ENCODE data around the gene ASTL.

The ASTL gene

DNA sequence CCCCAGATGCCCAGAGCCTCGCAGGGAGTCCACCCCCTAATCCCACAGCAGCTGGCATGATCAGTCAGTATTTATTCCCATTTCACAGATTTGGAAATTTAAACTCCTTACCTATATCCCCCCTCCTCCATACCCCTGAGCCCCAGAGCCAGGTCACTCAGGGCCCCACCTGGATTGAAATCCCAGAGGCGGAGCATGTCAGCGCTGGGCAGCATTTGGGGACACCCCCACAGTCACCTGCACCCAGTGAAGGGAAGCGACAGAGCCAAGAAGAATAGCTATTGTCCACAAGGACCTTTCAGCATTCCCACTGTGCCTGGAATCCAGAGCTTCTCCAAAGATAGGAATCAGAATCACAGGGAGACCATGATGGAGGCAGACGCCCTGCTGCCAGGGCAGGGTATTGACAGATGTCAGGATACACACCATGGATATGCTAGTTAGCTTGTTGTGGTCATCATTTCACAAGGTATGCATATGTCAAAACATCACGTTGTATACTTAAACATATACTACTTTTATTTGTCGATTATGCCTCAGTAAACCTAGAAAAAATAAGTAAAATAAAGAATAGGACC is 968 bp upstream of the ASTL start:
- WGBS: 81% methylated on average over 5 of the region's 7 CpGs
- H3K18ac ChIP-seq (ENCODE audit: low read depth in 1 of 2, low read length in 2 of 2): no peak overlapping the region

DNA sequence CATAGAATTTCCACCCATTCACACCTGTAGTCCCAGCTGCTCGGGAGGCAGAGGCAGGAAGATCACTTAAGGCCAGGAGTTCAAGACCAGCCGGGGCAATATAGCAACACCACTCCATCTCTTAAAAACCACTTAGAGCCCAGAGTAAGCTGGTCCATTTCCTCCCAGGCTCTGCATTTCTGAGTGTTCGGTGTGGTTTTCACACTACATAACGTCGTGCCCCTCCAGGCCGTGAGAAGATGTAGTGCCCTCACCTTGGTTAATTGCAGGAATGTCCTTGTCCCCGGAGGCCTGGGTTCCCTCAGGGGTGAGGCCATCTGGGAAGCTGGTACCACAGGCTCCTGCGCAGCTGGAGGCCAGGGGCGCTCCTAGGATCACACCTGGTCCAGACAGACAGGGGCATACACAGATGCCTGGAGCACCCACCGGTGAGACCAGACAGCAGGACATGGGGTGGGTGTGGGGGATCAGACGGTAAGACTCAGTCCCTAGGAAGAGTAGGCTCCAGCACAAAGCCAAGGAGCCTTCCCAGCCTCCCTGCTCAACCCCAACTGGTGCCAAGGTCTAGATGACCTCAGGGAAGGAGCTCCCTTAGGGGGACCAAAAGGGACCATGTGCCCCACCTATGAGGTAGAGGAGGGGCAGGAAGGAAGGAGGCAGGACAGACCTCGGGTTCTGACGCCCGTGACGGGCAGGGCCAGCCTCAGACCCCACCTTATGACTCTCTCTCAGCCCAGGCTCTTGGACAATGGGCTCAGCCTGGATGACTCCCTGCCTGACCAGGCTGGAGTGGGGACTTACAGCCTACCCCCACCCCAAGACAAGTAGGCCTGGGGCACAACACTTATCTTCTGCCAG is 752 bp downstream of the ASTL start:
- H2BK12ac ChIP-seq (ENCODE audit: low read length in 2 of 2): no peak overlapping the region
- H3K18ac ChIP-seq (ENCODE audit: low read depth in 1 of 2, low read length in 2 of 2): no peak overlapping the region
- 88% methylated on average over 14 of the region's 15 CpGs for WGBS
- no peak overlapping the region for H3K4ac ChIP-seq (ENCODE audit: low read depth in 1 of 2, low read length in 2 of 2)
- H2AK5ac ChIP-seq (ENCODE audit: low read length, severe bottlenecking): no peak overlapping the region
- no peak overlapping the region for H3K4me2 ChIP-seq (ENCODE audit: low read length, poor library complexity, severe bottlenecking)
- no peak overlapping the region for H3K9ac ChIP-seq (ENCODE audit: low read length)
- H3K36me3 ChIP-seq (ENCODE audit: control insufficient read depth in 1 of 2, insufficient read depth in 2 of 2, low read depth in 1 of 2, low read length in 2 of 2): no peaks in the 10 kb centered on the region
- H3K14ac ChIP-seq (ENCODE audit: low read length in 2 of 2): no peak overlapping the region
- no peaks in the 10 kb centered on the region for H3K4me1 ChIP-seq (ENCODE audit: control insufficient read depth, insufficient read depth, low read depth, low read length)
- no peak overlapping the region for H4K91ac ChIP-seq (ENCODE audit: low read length)
- H3K27ac ChIP-seq (ENCODE audit: low read length, poor library complexity, severe bottlenecking): no peak overlapping the region
- peaks cover 48 to 65% of the 10 kb centered on the region in 2 experiments for H3K27me3 ChIP-seq (ENCODE audit: control insufficient read depth in 1 of 2, insufficient read depth in 1 of 2, low read length in 2 of 2)
- no peak overlapping the region for H2AFZ ChIP-seq (ENCODE audit: low read depth, low read length)
- no peak overlapping the region for H3K23ac ChIP-seq (ENCODE audit: low read length in 2 of 2)
- H2BK120ac ChIP-seq (ENCODE audit: low read depth, low read length): no peak overlapping the region
- no peaks in the 10 kb centered on the region for H3K9me3 ChIP-seq (ENCODE audit: control insufficient read depth, low read length)
- H3K4me3 ChIP-seq (ENCODE audit: insufficient read depth in 1 of 2, low read depth in 1 of 2, low read length in 2 of 2): no peak overlapping the region
- no peak overlapping the region for H2BK5ac ChIP-seq (ENCODE audit: low read depth, low read length, poor library complexity, severe bottlenecking)
- no peak overlapping the region for H4K8ac ChIP-seq (ENCODE audit: low read length)
- no peak for DNase-seq
- no peaks in the 10 kb centered on the region for H3K79me1 ChIP-seq (replicated peaks; ENCODE audit: low read length, poor library complexity, severe bottlenecking)
- H2BK15ac ChIP-seq (ENCODE audit: low read depth, poor library complexity, severe bottlenecking): no peak overlapping the region

More for the DNA sequence above, 968 bp upstream of the ASTL start:
- H3K4me2 ChIP-seq (ENCODE audit: low read length, poor library complexity, severe bottlenecking): no peak overlapping the region
- no peak overlapping the region for H3K4ac ChIP-seq (ENCODE audit: low read depth in 1 of 2, low read length in 2 of 2)
- no peak overlapping the region for H2AFZ ChIP-seq (ENCODE audit: low read depth, low read length)
- H3K9ac ChIP-seq (ENCODE audit: low read length): no peak overlapping the region
- H3K27ac ChIP-seq (ENCODE audit: low read length, poor library complexity, severe bottlenecking): no peak overlapping the region
- DNase-seq: no peak
- no peak overlapping the region for H2BK5ac ChIP-seq (ENCODE audit: low read depth, low read length, poor library complexity, severe bottlenecking)
- H3K27me3 ChIP-seq (ENCODE audit: control insufficient read depth in 1 of 2, insufficient read depth in 1 of 2, low read length in 2 of 2): peaks cover 35 to 49% of the 10 kb centered on the region in 2 experiments
- H3K36me3 ChIP-seq (ENCODE audit: control insufficient read depth in 1 of 2, insufficient read depth in 2 of 2, low read depth in 1 of 2, low read length in 2 of 2): no peaks in the 10 kb centered on the region
- H2BK120ac ChIP-seq (ENCODE audit: low read depth, low read length): no peak overlapping the region
- no peak overlapping the region for H4K8ac ChIP-seq (ENCODE audit: low read length)
- H3K79me1 ChIP-seq (replicated peaks; ENCODE audit: low read length, poor library complexity, severe bottlenecking): no peaks in the 10 kb centered on the region
- H2BK12ac ChIP-seq (ENCODE audit: low read length in 2 of 2): no peak overlapping the region
- H3K9me3 ChIP-seq (ENCODE audit: control insufficient read depth, low read length): no peaks in the 10 kb centered on the region
- no peak overlapping the region for H3K14ac ChIP-seq (ENCODE audit: low read length in 2 of 2)
- H3K23ac ChIP-seq (ENCODE audit: low read length in 2 of 2): no peak overlapping the region
- H3K4me3 ChIP-seq (ENCODE audit: insufficient read depth in 1 of 2, low read depth in 1 of 2, low read length in 2 of 2): no peak overlapping the region
- H4K91ac ChIP-seq (ENCODE audit: low read length): no peak overlapping the region
- no peak overlapping the region for H2AK5ac ChIP-seq (ENCODE audit: low read length, severe bottlenecking)
- no peak overlapping the region for H2BK15ac ChIP-seq (ENCODE audit: low read depth, poor library complexity, severe bottlenecking)
- peaks cover 2% of the 10 kb centered on the region for H3K4me1 ChIP-seq (ENCODE audit: control insufficient read depth, insufficient read depth, low read depth, low read length)

DNA sequence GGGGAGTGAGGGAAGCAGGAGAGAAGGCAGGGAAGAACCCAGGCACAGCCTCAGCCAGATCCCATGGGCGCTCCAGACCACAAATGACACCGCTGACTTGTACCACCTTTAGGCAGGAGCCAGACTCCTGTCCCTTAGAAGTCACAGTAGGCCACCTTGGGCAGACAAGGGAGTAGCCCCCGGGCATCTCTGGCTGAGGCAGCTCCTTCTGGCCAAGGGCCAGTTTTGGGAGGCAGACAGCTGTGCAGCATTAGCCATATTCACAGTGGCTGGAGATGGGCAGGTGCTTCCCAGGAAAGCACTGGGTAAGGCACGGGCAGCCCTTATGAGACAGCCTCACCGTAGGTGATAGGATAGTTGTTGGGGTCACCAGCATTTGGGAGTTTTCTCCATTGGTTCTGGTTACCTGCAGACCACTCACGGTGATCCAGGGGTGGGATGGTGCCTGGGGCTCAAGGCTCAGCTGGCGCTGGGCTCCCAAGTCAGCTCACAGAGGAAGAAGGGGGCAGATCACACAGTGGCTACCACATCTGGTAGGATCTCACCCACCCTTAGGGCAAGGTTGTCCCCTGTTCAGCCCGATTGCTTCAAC is 2.1 kb downstream of the ASTL start:
- no peak overlapping the region for H2AK5ac ChIP-seq (ENCODE audit: low read length, severe bottlenecking)
- no peak for DNase-seq
- no peak overlapping the region for H3K4ac ChIP-seq (ENCODE audit: low read depth in 1 of 2, low read length in 2 of 2)
- H3K4me3 ChIP-seq (ENCODE audit: insufficient read depth in 1 of 2, low read depth in 1 of 2, low read length in 2 of 2): no peak overlapping the region
- H3K36me3 ChIP-seq (ENCODE audit: control insufficient read depth in 1 of 2, insufficient read depth in 2 of 2, low read depth in 1 of 2, low read length in 2 of 2): no peaks in the 10 kb centered on the region
- no peak overlapping the region for H2BK5ac ChIP-seq (ENCODE audit: low read depth, low read length, poor library complexity, severe bottlenecking)
- H3K27ac ChIP-seq (ENCODE audit: low read length, poor library complexity, severe bottlenecking): no peak overlapping the region
- no peak overlapping the region for H3K23ac ChIP-seq (ENCODE audit: low read length in 2 of 2)
- peaks cover 2% of the 10 kb centered on the region for H3K4me1 ChIP-seq (ENCODE audit: control insufficient read depth, insufficient read depth, low read depth, low read length)
- WGBS: 86% methylated on average over 8 of the region's 8 CpGs
- H2BK120ac ChIP-seq (ENCODE audit: low read depth, low read length): no peak overlapping the region
- no peak overlapping the region for H3K18ac ChIP-seq (ENCODE audit: low read depth in 1 of 2, low read length in 2 of 2)
- no peak overlapping the region for H4K91ac ChIP-seq (ENCODE audit: low read length)
- H3K79me1 ChIP-seq (replicated peaks; ENCODE audit: low read length, poor library complexity, severe bottlenecking): no peaks in the 10 kb centered on the region
- no peak overlapping the region for H2BK15ac ChIP-seq (ENCODE audit: low read depth, poor library complexity, severe bottlenecking)
- no peak overlapping the region for H2AFZ ChIP-seq (ENCODE audit: low read depth, low read length)
- no peak overlapping the region for H3K9ac ChIP-seq (ENCODE audit: low read length)
- peaks cover 59 to 74% of the 10 kb centered on the region in 2 experiments for H3K27me3 ChIP-seq (ENCODE audit: control insufficient read depth in 1 of 2, insufficient read depth in 1 of 2, low read length in 2 of 2)
- H3K4me2 ChIP-seq (ENCODE audit: low read length, poor library complexity, severe bottlenecking): no peak overlapping the region
- H3K9me3 ChIP-seq (ENCODE audit: control insufficient read depth, low read length): no peaks in the 10 kb centered on the region
- no peak overlapping the region for H3K14ac ChIP-seq (ENCODE audit: low read length in 2 of 2)
- H4K8ac ChIP-seq (ENCODE audit: low read length): no peak overlapping the region
- H2BK12ac ChIP-seq (ENCODE audit: low read length in 2 of 2): no peak overlapping the region

DNA sequence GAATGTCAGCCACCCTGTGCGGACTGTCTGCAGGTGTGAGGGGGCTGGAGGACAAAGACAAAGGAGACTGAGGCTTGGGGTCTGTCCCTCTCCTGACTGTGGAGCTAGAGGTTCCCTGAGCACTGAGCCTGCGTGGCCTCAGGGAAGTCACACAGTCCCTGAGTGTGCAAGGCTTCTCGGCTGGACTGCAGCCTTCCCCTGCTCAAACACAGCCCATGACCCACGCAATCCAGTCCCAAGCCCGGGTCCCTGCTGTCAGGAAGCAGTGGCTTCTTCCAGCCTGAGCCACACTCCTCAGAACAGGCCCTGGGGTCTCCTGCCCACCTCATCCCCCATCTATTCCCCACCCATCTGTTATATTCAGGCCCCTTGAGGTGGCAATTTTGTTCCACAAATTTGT is 2.7 kb downstream of the ASTL start:
- H3K27me3 ChIP-seq (ENCODE audit: control insufficient read depth in 1 of 2, insufficient read depth in 1 of 2, low read length in 2 of 2): peaks cover 59 to 80% of the 10 kb centered on the region in 2 experiments
- H3K36me3 ChIP-seq (ENCODE audit: control insufficient read depth in 1 of 2, insufficient read depth in 2 of 2, low read depth in 1 of 2, low read length in 2 of 2): no peaks in the 10 kb centered on the region
- no peak overlapping the region for H4K8ac ChIP-seq (ENCODE audit: low read length)
- no peak overlapping the region for H3K4ac ChIP-seq (ENCODE audit: low read depth in 1 of 2, low read length in 2 of 2)
- no peak overlapping the region for H3K23ac ChIP-seq (ENCODE audit: low read length in 2 of 2)
- DNase-seq: no peak
- H2AK5ac ChIP-seq (ENCODE audit: low read length, severe bottlenecking): no peak overlapping the region
- peaks cover 2% of the 10 kb centered on the region for H3K4me1 ChIP-seq (ENCODE audit: control insufficient read depth, insufficient read depth, low read depth, low read length)
- H2BK15ac ChIP-seq (ENCODE audit: low read depth, poor library complexity, severe bottlenecking): no peak overlapping the region
- H3K9me3 ChIP-seq (ENCODE audit: control insufficient read depth, low read length): no peaks in the 10 kb centered on the region
- H3K27ac ChIP-seq (ENCODE audit: low read length, poor library complexity, severe bottlenecking): no peak overlapping the region
- WGBS: 75% methylated on average over 5 of the region's 5 CpGs
- no peak overlapping the region for H3K4me3 ChIP-seq (ENCODE audit: insufficient read depth in 1 of 2, low read depth in 1 of 2, low read length in 2 of 2)
- no peak overlapping the region for H3K18ac ChIP-seq (ENCODE audit: low read depth in 1 of 2, low read length in 2 of 2)
- no peak overlapping the region for H3K9ac ChIP-seq (ENCODE audit: low read length)
- H2BK120ac ChIP-seq (ENCODE audit: low read depth, low read length): no peak overlapping the region
- no peak overlapping the region for H2AFZ ChIP-seq (ENCODE audit: low read depth, low read length)
- no peak overlapping the region for H2BK12ac ChIP-seq (ENCODE audit: low read length in 2 of 2)
- no peak overlapping the region for H3K4me2 ChIP-seq (ENCODE audit: low read length, poor library complexity, severe bottlenecking)
- no peak overlapping the region for H4K91ac ChIP-seq (ENCODE audit: low read length)
- H3K79me1 ChIP-seq (replicated peaks; ENCODE audit: low read length, poor library complexity, severe bottlenecking): no peaks in the 10 kb centered on the region
- no peak overlapping the region for H2BK5ac ChIP-seq (ENCODE audit: low read depth, low read length, poor library complexity, severe bottlenecking)
- no peak overlapping the region for H3K14ac ChIP-seq (ENCODE audit: low read length in 2 of 2)

Measured in mesenchymal stem cell (in vitro differentiated cells and primary cell).